Fibroblast of skin of back (primary cell): Measurements from ENCODE around the gene STAT4. TPM values are rescaled to one million over a fixed set of nuclear protein-coding genes. Genes with fewer than 3 reads are reported as not detected.
A peak's percentile ranks its signal among the peaks of the same experiment; 100 is the strongest.

Source experiments
- DNase-seq: peaks from one replicate; pipeline ENCODE4 v3.0.0-alpha.2; 2013
- polyA plus RNA-seq, 2 experiments: library from polyadenylated mRNA; unstranded; fragments of 120-200 nt; gene quantifications; one replicate each; pipeline ENCODE4 v1.2.1, GENCODE V29; 2013; ENCODE audit not compliant: insufficient read length in 2 of 2

Gene STAT4
- polyA plus RNA-seq (2013, experiment 1 of 2; ENCODE audit: insufficient read length), result 15.9 TPM
- 16.6 TPM for polyA plus RNA-seq (2013, experiment 2 of 2; ENCODE audit: insufficient read length)

GRCh38 chr2:191150600-191151330, at the start of gene STAT4:
Gene STAT4 (minus strand): TSS chr2:191150994. CDS start chr2:191148203, 2,791 bp downstream.
- DNase-seq, result peak; percentile 65

GRCh38 chr2:191199929-191200512, 49.2 kb upstream of the STAT4 start:
- no peak for DNase-seq

- no peak for DNase-seq
Measured at GRCh38 chr2:191198271-191198670, 47.5 kb upstream of the STAT4 start.

- DNase-seq, result peak; percentile 38
Measured at GRCh38 chr2:191197096-191197495, 46.3 kb upstream of the STAT4 start.

- no peak for DNase-seq
Measured at GRCh38 chr2:191195021-191195420, 44.2 kb upstream of the STAT4 start.

GRCh38 chr2:191190861-191191552, 40.2 kb upstream of the STAT4 start:
- DNase-seq, result no peak

GRCh38 chr2:191190435-191190834, 39.6 kb upstream of the STAT4 start:
- DNase-seq, result no peak

- DNase-seq, result no peak
Measured at GRCh38 chr2:191189112-191189635, 38.4 kb upstream of the STAT4 start.

GRCh38 chr2:191188550-191189093, 37.8 kb upstream of the STAT4 start:
- DNase-seq, result no peak

GRCh38 chr2:191187105-191187829, 36.5 kb upstream of the STAT4 start:
- DNase-seq, result no peak

- DNase-seq, result no peak
Measured at GRCh38 chr2:191184457-191184856, 33.7 kb upstream of the STAT4 start.

- no peak for DNase-seq
Measured at GRCh38 chr2:191183516-191183915, 32.7 kb upstream of the STAT4 start.

GRCh38 chr2:191183081-191183480, 32.3 kb upstream of the STAT4 start:
- no peak for DNase-seq

GRCh38 chr2:191180713-191181112, 29.9 kb upstream of the STAT4 start:
- DNase-seq, result no peak

- no peak for DNase-seq
Measured at GRCh38 chr2:191180276-191180675, 29.5 kb upstream of the STAT4 start.

GRCh38 chr2:191178806-191179514, 28.2 kb upstream of the STAT4 start:
- DNase-seq, result no peak

- DNase-seq, result no peak
Measured at GRCh38 chr2:191177751-191178736, 27.2 kb upstream of the STAT4 start.

- DNase-seq, result no peak
Measured at GRCh38 chr2:191176801-191177438, 26.1 kb upstream of the STAT4 start.

- no peak for DNase-seq
Measured at GRCh38 chr2:191176305-191176704, 25.5 kb upstream of the STAT4 start.

- DNase-seq, result no peak
Measured at GRCh38 chr2:191174442-191174841, 23.6 kb upstream of the STAT4 start.
